GM19351 (cell line): ENCODE measurements around the gene CAPN7.

Experiments used
- ATAC-seq: cut with Tn5 transposase; IDR thresholded peaks from one replicate; pipeline ENCODE4 v1.9.1; 2021; ENCODE audit warnings: mild to moderate bottlenecking, moderate library complexity; ENCODE audit not compliant: unreplicated experiment

CAPN7 gene

DNA sequence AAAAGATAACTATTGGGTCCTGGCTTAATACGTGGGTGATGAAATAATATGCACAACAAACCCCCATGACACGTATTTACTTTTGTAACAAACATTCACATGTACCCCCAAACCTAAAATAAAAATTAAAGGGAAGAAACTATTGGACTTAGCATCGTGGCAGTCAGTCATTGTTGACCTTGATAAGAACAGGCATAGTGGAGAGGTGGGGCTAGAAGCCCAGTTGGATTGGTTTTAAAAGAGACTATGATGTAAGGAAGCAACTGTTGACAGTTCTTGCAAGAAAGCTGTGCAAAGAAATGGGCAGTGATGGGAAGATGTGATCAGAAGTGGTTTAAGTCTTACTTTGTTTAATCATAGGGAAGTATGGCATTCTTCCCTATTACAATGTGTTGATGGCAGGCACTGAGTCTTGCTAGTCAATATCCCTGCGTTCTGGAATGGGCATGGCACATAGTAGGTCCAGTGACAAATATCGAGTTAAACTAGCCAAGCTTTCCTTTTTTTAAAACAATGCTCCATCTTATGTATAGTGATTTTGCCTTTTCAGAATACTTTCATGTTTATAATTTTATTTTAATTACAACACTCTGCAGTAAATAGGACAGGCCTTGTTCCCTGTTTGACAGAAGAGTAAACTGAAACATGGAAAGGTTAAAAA is 37.9 kb downstream of the CAPN7 start:
- no peak for ATAC-seq

DNA sequence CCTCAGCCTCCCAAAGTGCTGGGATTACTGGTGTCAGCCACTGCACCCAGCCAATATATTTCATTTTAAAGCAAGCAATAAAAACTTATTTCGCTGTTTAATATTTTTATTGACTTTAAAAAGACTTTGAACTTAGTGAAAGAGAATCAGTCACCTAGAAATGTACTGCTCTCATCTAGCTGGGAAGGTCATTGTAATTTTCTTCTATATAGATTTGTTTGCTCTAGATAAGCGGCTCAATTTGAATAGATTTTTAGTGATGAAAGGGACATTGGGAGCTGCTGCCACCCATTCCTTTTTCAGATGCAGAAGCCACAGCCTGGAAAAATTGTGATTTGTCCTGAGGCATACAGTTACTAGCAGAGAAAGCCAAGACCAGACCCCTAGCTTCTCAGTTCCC is 40.1 kb downstream of the CAPN7 start:
- no peak for ATAC-seq

DNA sequence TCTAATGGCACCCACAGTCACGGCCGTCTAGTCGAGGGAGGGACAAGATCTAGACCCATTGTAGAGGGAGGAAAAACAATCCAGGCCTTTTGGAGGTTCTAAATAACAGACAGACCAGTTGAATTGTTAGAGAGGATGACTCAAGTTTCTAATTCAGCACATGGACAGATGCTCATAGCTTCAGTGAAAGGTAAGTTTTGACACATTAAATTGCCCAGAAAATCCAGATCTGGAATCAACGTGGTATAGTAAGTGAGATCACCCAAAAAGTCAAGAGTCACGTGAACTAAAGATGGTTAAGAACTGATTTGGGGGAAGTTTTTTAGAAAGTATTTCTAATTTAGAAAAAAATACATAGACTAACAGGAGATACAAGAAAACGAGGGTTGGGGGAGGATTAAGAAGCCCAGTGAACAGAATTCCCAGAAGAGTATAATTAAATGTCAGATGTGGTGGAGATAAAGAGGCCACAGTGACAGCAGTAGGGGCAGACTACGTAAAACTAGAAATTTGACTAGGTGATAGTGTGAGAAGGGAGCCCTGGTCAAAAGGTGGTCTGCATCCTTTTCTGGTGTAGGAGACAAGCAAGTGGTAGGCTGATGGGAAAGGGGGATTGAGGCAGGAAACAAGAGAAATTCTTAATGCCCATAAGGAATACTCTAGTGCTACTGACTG is 47.1 kb downstream of the CAPN7 start:
- no peak for ATAC-seq

DNA sequence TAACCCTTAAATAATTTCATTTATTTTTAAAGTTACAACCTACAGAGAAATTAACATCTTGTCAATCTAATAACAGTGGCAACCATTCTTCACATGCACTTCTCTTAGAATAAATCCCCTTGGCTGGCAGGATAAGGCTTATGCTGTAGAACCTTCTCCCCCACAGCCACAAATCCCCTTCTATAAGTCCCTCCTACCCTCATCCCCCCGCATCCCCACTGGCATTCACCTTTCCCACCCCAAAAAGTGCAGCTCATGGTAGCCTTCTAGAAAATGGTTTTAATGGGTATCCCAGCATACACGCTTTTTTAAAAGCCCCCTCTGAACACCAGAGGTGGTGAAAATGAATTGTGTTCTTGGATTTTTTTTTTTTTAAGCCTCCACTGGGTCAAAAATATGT is 49.2 kb downstream of the CAPN7 start:
- ATAC-seq, result no peak

DNA sequence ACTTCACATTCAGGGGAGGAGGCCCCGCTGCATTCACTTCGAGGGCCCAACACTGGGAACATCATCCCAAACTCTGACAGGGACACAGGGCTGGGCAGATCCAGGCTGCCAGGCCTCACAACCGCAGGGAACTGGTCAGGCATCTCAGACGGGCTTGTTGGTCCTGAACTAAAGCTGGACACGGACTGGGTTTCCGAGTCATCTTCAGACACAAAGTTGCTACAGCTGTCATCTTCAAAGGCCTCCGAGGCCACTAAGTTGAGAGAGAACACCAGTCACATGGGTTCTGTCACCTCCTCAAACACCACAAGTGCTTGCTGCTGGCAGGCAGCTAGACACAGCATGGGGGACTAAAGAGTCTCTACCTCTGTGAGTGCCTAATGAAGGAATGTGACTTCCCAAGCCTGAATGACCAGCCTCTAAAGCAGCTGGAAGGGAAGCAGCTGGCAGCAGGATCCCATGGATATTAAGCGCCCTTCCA is 50.9 kb downstream of the CAPN7 start:
- no peak for ATAC-seq

DNA sequence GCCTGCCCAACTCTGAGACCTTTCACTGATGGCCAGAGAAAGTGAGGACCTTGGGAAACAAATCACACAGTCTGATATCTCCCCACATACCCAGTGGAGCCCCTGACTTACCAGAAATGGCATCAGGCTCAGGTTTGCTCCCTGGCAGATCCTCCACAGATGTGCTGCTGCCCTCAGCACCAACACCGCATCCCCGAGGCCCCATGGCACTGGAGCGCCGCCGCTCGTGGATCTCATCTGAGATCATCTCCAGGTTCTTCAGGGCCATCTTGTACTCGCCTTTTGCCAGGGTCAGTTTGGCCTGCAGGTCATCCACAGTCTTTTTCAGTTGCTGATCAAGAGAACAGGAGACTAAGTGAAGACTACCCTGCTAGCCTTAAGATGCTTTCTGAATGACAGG is 52.7 kb downstream of the CAPN7 start:
- ATAC-seq, result no peak

DNA sequence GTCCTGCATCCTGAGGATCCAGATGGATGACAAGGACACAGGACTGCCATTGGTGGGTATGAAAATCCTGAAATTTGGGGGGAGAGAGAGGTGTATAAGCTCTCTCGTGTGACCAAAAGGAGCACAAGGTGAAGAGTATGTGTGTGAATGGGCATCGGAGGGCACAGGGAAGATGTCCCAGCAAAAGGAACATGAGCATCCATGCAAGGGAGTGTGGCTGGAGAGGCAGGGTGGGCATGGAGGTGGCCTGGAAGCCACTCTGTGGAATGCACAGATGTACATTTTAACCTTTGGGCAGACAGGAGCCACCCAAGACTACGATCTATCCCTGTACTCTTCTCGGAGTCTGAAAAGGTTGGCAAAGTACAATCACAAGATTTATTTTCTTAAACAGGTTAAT is 54.5 kb downstream of the CAPN7 start:
- no peak for ATAC-seq

DNA sequence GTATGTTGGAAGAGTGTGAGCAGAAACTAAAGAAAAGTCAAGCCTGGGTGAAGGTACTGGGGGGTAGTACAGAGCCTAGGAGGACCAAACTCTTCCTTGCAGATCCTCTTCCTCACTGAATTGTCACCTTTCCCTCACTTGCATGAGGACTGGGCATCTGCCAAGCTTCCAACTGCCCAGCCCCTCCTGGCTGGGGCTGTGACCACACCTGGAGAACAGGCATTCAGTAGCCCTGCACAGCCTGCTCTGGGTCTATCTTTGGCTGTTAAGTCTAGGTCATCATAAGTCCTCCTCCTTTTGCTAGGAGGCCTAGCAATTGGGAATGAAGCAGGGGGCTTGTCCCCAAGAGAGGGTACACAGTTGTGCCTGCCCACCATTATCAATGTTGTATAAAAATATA is 55.2 kb downstream of the CAPN7 start:
- no peak for ATAC-seq

DNA sequence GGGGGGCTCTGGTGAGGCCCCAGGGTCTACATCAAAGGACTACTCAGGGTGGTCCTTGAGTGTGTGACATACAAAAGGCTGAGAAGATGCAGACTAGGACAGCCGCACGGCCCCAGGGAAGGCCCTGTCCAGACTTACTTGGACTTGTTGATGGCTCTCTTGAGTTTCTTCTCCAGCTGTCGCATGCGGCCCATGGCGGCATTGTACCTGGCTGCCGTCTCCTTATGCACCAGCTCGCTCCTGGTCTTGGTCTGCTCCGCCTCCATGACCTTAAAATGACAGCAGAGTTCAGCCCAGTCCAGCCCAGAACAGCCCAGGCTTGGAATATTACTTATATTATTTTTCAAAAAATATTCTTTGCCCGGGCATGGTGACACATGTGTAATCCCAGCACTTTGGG is 56.0 kb downstream of the CAPN7 start:
- no peak for ATAC-seq

DNA sequence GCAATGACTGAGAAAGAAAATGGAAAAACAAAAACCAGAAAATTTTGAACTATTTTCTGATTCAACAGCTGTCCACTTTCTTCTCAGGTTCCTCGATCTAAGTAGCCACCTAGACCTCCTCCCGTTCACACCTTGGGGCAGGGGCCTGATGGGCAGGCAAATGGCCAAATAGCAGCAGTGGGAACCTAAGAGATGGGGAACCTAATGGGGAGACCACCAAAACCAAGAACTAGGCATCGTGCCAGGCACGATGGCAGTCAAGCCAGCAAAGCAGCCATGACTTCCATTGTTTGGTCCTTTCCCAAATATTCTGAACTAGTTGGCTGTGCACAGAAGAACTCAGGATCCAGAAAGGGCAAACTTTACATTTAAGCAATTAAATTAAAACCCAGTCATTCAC is 57.1 kb downstream of the CAPN7 start:
- ATAC-seq, result no peak

DNA sequence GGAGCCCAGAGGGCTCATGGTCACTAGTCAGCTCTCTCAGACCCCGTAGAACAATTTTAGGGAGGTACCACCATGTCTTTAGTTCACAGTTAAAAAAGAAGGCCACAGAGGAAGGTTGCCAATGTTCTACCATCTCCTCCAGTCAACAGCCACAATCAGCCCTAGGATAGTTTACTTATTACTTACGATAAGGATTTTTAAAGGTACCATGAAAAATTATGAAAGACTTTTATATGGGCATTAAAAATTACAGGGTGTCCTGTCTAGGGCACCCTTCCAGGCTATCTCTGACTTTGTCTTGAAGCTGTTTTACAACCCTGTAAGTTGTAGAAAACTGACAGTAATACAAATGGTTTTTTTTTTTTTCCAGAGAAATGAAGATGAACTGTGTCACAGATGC is 57.9 kb downstream of the CAPN7 start:
- no peak for ATAC-seq

DNA sequence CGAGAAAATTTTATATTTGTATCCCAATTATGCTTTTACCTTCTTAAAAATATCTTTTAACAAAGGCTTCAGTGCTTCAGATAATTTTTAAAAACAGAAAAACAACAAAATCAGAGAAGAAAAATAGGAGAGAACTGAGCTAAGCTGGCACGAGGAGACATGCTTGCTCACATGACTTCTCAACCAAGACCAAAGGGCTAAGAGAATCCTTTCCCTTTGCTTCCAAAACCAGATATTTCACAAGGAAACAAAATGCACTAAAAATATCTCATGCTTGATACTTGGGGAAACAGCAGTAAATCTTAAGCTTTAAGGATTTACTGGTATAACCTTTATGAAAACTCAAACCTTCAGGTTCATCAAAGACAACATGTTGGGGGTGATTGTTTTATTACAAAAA is 58.4 kb downstream of the CAPN7 start:
- no peak for ATAC-seq

DNA sequence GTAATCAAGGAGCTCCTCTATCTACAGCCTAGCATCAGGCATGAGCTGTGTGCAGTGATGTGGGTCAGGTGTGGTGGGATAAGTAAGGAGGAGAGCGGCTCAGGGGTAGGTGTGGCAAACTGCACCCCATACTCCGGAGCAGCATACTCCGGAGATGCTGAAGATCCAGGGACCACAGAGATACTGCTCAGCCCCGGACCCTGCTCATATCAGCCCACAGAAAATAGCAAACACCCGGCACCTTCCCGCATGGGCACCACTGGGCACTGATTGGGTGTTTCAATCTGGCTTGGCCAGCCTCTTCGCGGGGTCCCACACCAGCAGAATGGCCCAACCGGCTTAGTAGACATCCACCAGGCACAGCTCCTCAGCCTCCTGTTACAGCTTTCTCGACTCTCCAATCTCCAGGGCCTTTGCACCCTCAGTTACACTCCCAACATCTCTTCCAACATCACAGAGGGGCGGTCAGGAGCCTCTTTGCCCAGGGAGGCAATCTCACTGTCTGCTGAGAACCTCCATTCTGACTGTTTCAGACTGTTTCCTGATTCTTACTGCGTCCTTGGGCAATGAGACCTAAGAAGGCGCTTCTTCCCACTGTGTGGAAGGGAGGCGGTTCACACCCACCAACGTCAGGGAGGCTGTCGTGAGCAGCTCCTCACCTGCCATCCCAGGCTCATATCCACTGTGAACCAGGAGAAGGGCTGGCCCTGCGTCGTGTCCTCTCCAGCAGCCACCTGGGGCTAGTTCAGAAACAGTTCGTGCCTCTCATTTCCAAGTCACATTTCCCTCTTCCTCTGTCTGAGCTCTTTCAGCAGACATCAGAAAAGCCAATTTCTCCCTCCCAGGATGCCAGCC is 59.8 kb downstream of the CAPN7 start:
- no peak for ATAC-seq

DNA sequence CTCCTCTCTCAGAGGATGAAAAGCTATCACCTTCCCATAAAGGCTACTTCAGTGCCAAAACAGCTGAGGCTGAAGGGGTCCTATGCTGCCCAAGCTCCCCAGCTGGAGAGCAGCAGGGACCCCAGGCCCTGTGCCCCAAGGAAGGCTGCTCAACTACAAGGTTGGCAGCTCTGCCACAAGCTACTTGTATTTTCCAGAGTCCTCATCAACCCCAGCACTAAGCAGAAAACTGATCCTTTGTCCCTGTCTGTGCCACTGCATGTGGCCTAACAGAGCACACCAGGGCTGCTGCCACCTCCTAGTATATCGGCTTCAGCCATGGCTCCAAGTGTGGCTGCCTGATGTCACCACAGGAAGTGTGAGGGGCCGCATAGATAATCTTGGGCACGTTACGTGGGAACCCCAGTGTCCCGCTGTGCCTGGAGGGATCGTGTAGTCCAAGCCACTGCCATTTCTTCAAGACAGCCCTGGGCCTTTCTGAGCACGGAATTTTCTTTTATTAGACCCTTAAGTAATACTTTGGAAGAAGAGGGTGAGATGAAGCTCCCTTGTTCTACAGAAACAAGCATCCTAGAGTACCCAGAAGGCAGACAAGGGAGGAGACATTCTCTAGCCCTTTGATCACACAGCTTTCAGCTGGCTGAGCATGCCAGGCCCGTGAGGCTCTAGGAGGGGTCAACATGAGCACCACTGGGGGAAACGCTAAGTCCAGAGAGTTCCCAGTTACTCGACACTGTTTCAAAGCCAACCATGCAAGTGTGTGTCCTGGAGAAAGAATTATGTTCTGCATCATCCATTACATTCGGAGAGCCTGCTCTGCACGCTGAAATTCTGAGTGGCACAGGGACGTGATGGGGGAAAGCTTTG is 60.7 kb downstream of the CAPN7 start:
- ATAC-seq, result no peak

DNA sequence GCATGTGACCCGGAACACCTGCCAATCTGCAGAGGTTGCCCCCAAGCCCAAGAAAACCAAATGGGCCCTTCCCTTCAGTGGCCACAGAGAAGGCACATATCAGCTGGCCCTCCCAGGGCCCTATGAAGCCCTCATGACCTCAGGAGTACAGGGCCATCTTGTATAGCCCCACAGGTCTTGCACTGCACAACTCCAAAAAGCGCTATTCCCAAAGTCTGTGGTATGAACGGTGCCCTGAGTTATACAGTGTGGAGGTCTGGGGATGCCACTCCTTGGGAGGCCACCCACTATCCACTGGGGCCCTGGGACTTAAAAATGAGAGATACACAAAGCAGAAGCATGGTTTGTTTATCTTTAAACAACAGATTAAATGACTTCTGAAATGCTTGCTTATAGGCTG is 61.5 kb downstream of the CAPN7 start:
- ATAC-seq, result no peak

DNA sequence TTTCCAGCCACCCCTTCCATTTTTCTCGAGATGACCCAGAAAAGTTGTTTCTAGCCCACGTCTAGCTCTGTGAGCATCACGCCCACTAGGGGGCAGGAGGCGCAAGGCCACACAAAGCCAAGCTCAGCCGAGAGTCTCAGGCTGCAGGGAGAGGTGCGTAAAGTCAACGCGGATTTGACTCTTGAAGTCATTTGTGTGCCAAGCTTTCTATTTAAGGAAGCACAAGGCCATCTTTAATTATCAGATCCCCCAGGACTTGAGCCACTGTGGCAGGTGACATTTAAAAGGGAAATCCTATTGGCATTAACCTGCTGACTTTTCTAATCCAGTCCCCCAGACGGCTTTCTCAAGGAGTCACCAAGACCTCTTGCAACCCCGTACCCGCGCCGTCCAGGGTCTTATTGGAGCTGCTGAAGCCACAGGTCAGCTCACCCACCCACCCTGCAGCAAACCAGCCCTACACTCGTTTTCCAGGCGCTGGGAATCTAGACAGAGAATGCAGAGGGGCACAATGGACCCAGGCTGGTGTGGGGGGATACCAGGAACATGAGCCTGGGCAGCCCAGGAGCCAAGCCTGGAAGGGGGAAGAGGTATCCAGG is 62.1 kb downstream of the CAPN7 start:
- peak; percentile 40 for ATAC-seq

DNA sequence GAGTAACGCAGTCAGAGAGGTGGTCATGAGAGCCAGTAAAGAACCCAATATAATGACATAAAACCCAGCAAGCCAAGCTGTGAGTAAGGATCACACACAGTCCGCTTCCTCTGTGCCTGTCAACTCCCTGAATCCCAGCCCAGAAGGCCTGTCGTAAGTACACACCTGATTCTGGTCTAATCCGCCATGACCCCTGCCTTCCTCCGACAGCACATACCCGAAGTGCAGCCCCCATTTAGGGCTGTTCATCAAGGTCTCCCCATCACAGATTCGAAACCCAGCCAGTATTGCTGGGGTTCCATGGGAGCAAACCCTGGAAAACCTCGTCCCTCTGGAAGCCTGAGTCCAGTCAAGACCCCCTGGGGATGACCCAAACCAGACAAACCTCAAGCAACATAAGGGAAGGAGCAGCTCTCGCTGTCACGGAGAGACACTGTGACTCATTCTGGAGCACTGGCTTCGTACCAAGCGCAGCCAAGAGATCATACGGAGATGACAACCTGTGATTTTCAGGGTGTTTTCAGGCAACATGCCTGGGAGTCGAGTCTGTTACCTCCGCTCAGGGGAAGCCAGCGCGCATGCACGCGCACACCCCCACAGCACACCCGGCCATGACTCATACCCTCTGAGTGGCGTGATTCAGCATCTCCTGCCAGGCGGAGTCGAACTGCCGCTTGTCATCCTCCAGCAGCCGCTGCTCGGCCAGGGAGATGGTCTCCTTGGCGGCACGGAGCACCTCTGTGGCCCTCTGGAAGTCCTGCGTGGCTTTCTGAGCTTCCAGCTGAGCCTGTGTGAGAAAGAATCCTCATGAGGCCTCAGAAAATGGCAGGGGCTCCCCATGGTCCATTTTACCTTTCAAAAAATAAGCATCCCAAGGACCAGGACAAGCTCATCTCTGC is 63.3 kb downstream of the CAPN7 start:
- ATAC-seq, result peak; percentile 72

DNA sequence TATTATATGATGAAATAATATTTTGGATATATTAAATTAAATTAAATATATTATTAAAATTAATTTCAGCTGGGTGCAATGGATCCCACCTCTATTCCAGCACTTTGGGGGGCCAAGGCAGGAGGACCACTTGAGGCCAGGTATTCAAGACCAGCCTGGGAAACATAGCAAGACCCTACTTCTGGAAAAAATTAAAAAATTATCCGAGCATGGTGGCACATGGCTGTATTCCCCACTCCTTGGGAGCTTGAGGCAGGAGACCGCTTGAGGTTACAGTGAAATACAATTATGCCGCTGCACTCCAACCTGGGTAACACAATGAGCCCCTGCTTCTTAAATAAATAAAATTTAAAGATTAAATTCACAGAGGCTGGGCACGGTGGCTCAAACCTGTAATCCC is 65.0 kb downstream of the CAPN7 start:
- no peak for ATAC-seq

DNA sequence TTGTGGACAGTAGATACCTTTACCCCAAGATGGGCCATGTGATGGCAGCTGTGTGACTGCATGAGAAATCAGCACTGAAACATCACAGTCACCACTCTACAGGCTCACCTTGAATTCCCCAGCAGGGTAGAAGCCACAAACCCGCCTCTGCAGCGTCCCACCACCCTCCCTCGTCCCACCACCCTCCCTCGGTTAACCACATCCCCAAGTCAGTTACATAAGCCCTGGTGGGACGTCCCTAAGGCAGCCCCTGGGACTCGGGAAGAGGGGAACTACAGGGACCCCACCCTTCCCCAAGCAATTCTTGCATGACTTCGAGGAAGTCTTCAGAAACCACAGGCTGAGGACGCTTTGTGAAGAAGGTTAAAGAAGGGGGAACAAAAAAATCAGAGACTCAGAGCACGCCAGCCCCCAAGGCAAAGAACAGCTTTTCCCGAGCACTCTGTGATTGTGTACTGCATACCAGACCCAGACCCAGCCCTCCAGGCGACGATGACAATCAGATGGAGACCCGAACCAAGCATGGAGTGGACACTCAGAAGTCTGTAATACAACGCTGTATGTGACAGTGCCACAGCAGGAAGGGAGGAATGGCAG is 65.8 kb downstream of the CAPN7 start:
- peak; percentile 69 for ATAC-seq
